Forelimb muscle (tissue), 1 donor: Measurements from ENCODE around the gene TMEM61. TPM values are rescaled to one million over a fixed set of nuclear protein-coding genes. Genes with fewer than 3 reads are reported as not detected.

Experiments
- DNase-seq: peaks from one replicate; pipeline ENCODE4 v3.0.0-alpha.2; 2013; ENCODE audit warnings: low read depth
- polyA plus RNA-seq: library from polyadenylated mRNA; unstranded; fragments of 120-200 nt; gene quantifications from one replicate; pipeline ENCODE4 v1.2.1, GENCODE V29; 2013; ENCODE audit not compliant: insufficient read length

Gene TMEM61
- polyA plus RNA-seq, 1 donor = not detected

GRCh38 chr1:54985556-54985955 is 5.1 kb downstream of the TMEM61 start:
- no peak for DNase-seq

GRCh38 chr1:54986025-54986424 is 5.6 kb downstream of the TMEM61 start:
- no peak for DNase-seq

- no peak for DNase-seq
These were observed 6.1 kb downstream of the TMEM61 start for GRCh38 chr1:54986533-54986932.

GRCh38 chr1:54987427-54987826 is 7.0 kb downstream of the TMEM61 start:
- DNase-seq = no peak

- DNase-seq = no peak
These were observed 7.7 kb downstream of the TMEM61 start for GRCh38 chr1:54987919-54988705.

GRCh38 chr1:54988975-54989374 is 8.5 kb downstream of the TMEM61 start:
- no peak for DNase-seq

- no peak for DNase-seq
These were observed 9.0 kb downstream of the TMEM61 start for GRCh38 chr1:54989473-54989872.

- no peak for DNase-seq
These were observed 9.8 kb downstream of the TMEM61 start for GRCh38 chr1:54989968-54990810.

GRCh38 chr1:54990916-54991315 is 10.5 kb downstream of the TMEM61 start:
- no peak for DNase-seq

GRCh38 chr1:54991939-54992338 is 11.5 kb downstream of the TMEM61 start:
- DNase-seq = no peak

GRCh38 chr1:54993140-54993539 is 12.7 kb downstream of the TMEM61 start:
- DNase-seq = no peak

GRCh38 chr1:54994355-54994990 is 14.0 kb downstream of the TMEM61 start:
- no peak for DNase-seq

- DNase-seq = no peak
These were observed 14.8 kb downstream of the TMEM61 start for GRCh38 chr1:54995013-54995760.

- no peak for DNase-seq
These were observed 15.4 kb downstream of the TMEM61 start for GRCh38 chr1:54995835-54996234.

- DNase-seq = no peak
These were observed 16.0 kb downstream of the TMEM61 start for GRCh38 chr1:54996359-54996868.

GRCh38 chr1:54996869-54997710 is 16.7 kb downstream of the TMEM61 start:
- DNase-seq = no peak

- no peak for DNase-seq
These were observed 17.2 kb downstream of the TMEM61 start for GRCh38 chr1:54997711-54997986.

- no peak for DNase-seq
These were observed 17.7 kb downstream of the TMEM61 start for GRCh38 chr1:54998100-54998499.

GRCh38 chr1:54998677-54999076 is 18.2 kb downstream of the TMEM61 start, which contains the start of gene BSND:
TSS of gene BSND (plus strand) at chr1:54998933. CDS start at chr1:54999187, 254 bp downstream.
- DNase-seq = no peak
